BE2C (cell line): ENCODE measurements around the gene TNRC6A. TPM values are rescaled to one million over a fixed set of nuclear protein-coding genes. Genes with fewer than 3 reads are reported as not detected.

Source experiments
- DNase-seq: peaks from one replicate; pipeline ENCODE4 v3.0.0-alpha.2; 2020
- H3K27me3 ChIP-seq: fragments of 250-450 bp; sonication (Bioruptor Pico); 2 replicates; pipeline ENCODE4 v1.5.1; 2020; ENCODE audit warnings: mild to moderate bottlenecking
- H3K36me3 ChIP-seq: fragments of 250-450 bp; sonication (Bioruptor Pico); 2 replicates; pipeline ENCODE4 v1.5.1; 2020; ENCODE audit warnings: mild to moderate bottlenecking
- H3K4me1 ChIP-seq: fragments of 250-450 bp; sonication (Bioruptor Pico); 2 replicates; pipeline ENCODE4 v1.5.1; 2020
- H3K4me3 ChIP-seq: 2 replicates; pipeline ENCODE4 v1.5.1; 2011; ENCODE audit warnings: low read depth, low read length
- H3K9me3 ChIP-seq: fragments of 250-450 bp; sonication (Bioruptor Pico); 2 replicates; pipeline ENCODE4 v1.5.1; 2020
- CTCF ChIP-seq: IDR thresholded peaks from 2 replicates; pipeline ENCODE4 v1.5.1; 2012; ENCODE audit warnings: mild to moderate bottlenecking, low read depth, low read length
- polyA plus RNA-seq: library from polyadenylated mRNA; unstranded; fragments of >200 nt; gene quantifications from one replicate; pipeline ENCODE4 v1.2.1, GENCODE V29; 2012; ENCODE audit warnings: low read depth, missing spikeins; ENCODE audit not compliant: insufficient read length, insufficient read depth

TNRC6A gene
- polyA plus RNA-seq, result 102 TPM

GRCh38 chr16:24729243-24729950 lies at the start of gene TNRC6A:
TNRC6A (plus strand) TSS chr16:24729651; CDS start chr16:24729842, 191 bp downstream.
- no peaks in the 10 kb centered on the region; the same call in 1 of the 2 replicates for H3K4me1 ChIP-seq
- peak; percentile 93 for DNase-seq
- no peak for TF ChIP-seq CTCF

GRCh38 chr16:24681793-24682192 lies 47.7 kb upstream of the TNRC6A start:
- H3K4me1 ChIP-seq, result peaks cover 10% of the 10 kb centered on the region

More at GRCh38 chr16:24729243-24729950, at the start of gene TNRC6A:
- Histone ChIP-seq H3K36me3 (peaks cover 24% of the 10 kb centered on the region), H3K27me3 (no peaks in the 10 kb centered on the region), H3K4me3 (peak within 1 kb of the TSS; percentile 95), H3K9me3 (no peaks in the 10 kb centered on the region)

GRCh38 chr16:24683250-24683649 lies 46.2 kb upstream of the TNRC6A start:
- Histone ChIP-seq H3K9me3 (no peaks in the 10 kb centered on the region), H3K27me3 (no peaks in the 10 kb centered on the region), H3K36me3 (no peaks in the 10 kb centered on the region), H3K4me3 (no peak overlapping the region), H3K4me1 (peaks cover 10% of the 10 kb centered on the region)
- no peak for TF ChIP-seq CTCF
- DNase-seq, result no peak

More at GRCh38 chr16:24681793-24682192, 47.7 kb upstream of the TNRC6A start:
- no peak for DNase-seq
- Histone ChIP-seq H3K4me3 (no peak overlapping the region), H3K9me3 (no peaks in the 10 kb centered on the region), H3K27me3 (no peaks in the 10 kb centered on the region), H3K36me3 (no peaks in the 10 kb centered on the region)
- no peak for TF ChIP-seq CTCF

- Histone ChIP-seq H3K27me3 (no peaks in the 10 kb centered on the region), H3K4me1 (peaks cover 10% of the 10 kb centered on the region), H3K9me3 (no peaks in the 10 kb centered on the region), H3K4me3 (no peak overlapping the region), H3K36me3 (no peaks in the 10 kb centered on the region)
- DNase-seq, result no peak
- no peak for TF ChIP-seq CTCF
Measured at GRCh38 chr16:24683847-24684493, 45.5 kb upstream of the TNRC6A start.

- Histone ChIP-seq H3K27me3 (no peaks in the 10 kb centered on the region), H3K36me3 (no peaks in the 10 kb centered on the region), H3K9me3 (no peaks in the 10 kb centered on the region), H3K4me1 (peaks cover 10% of the 10 kb centered on the region), H3K4me3 (no peak overlapping the region)
- DNase-seq, result peak; percentile 82
- no peak for TF ChIP-seq CTCF
Measured at GRCh38 chr16:24685539-24686432, 43.7 kb upstream of the TNRC6A start.
